Aorta (tissue), 5 donors: Measurements from ENCODE around the gene KRT83. TPM values are rescaled to one million over a fixed set of nuclear protein-coding genes. Genes with fewer than 3 reads are reported as not detected.
A peak's percentile ranks its signal among the peaks of the same experiment; 100 is the strongest.

Experiments
- ATAC-seq: fragments of 200-7000 bp; cut with Tn5 transposase; one replicate; pipeline ENCODE4 v1.9.1; 2022; ENCODE audit warnings: moderate library complexity; ENCODE audit not compliant: low FRiP score
- DNase-seq, 2 donors: peaks; one replicate each; pipeline ENCODE4 v3.0.0-alpha.2; 2020
- H3K27ac ChIP-seq, 2 donors: one replicate each; pipeline ENCODE4 v1.5.1; 2013; ENCODE audit warnings: low read length in 2 of 2, mild to moderate bottlenecking in 2 of 2, moderate library complexity in 2 of 2, control low read depth in 1 of 2, inconsistent platforms in 1 of 2, low read depth in 1 of 2
- H3K27me3 ChIP-seq, 2 donors: one replicate each; pipeline ENCODE4 v1.6.1; 2013; ENCODE audit warnings: control low read depth in 1 of 2, low read length in 1 of 2, mild to moderate bottlenecking in 1 of 2, moderate library complexity in 1 of 2; ENCODE audit not compliant: insufficient read depth in 2 of 2, control insufficient read depth in 1 of 2
- H3K36me3 ChIP-seq, 2 donors: one replicate each; pipeline ENCODE4 v1.6.1; 2013; ENCODE audit warnings: control low read depth in 1 of 2, low read length in 1 of 2, mild to moderate bottlenecking in 1 of 2; ENCODE audit not compliant: insufficient read depth in 2 of 2, control insufficient read depth in 1 of 2
- H3K4me1 ChIP-seq, 2 donors: one replicate each; pipeline ENCODE4 v1.6.1; 2013; ENCODE audit warnings: low read length in 2 of 2, control low read depth in 1 of 2, mild to moderate bottlenecking in 1 of 2, moderate library complexity in 1 of 2; ENCODE audit not compliant: insufficient read depth in 2 of 2, control insufficient read depth in 1 of 2
- H3K4me3 ChIP-seq, 2 donors: one replicate each; pipeline ENCODE4 v1.5.1; 2013; ENCODE audit warnings: low read length in 2 of 2, control low read depth in 1 of 2, mild to moderate bottlenecking in 1 of 2
- H3K9me3 ChIP-seq: one replicate; pipeline ENCODE4 v1.6.1; 2013; ENCODE audit warnings: mild to moderate bottlenecking, low read length; ENCODE audit not compliant: control insufficient read depth
- WGBS, 2 donors: extraction: QIAGEN DNeasy Blood & Tissue Kit; methylation state at CpG; one replicate each; pipeline ENCODE4 v1.1.7; 2013; 5-methylcytosine and 5-hydroxymethylcytosine counted together
- intact Hi-C, 2 donors: fragments of 100-400 bp; cut with DNase I; formaldehyde crosslinking; loops; one replicate each; pipeline versions ENCODE4 v1.14.2 to v1.15.0; 2022
- polyA plus RNA-seq, 2 donors: library from polyadenylated mRNA; stranded (reverse); fragments of 200-250 nt; gene quantifications; one replicate each; pipeline ENCODE4 v1.2.3, GENCODE V29; 2013
- total RNA-seq, 2 donors: library from RNA; stranded (reverse); fragmentation: NEBNext Ultra II Directional; extraction: Animal tissue kit (Norgen Biotek cat#: 25700); gene quantifications; one replicate each; pipeline ENCODE4 v1.2.1, GENCODE V29; 2021
- donor health status: healthy with polysubstance abuse.
- donor health status: Bipolar disorder and iron deficiency.
- donor health status: DM: no; HTN: no; CAD: no.
- donor health status: DM: no; HTN: no; CAD: no.
- donor health status: DM: yes; HTN: yes; CAD: no.

KRT83 gene
- total and polyA plus RNA-seq, 4 donors = not detected

DNA sequence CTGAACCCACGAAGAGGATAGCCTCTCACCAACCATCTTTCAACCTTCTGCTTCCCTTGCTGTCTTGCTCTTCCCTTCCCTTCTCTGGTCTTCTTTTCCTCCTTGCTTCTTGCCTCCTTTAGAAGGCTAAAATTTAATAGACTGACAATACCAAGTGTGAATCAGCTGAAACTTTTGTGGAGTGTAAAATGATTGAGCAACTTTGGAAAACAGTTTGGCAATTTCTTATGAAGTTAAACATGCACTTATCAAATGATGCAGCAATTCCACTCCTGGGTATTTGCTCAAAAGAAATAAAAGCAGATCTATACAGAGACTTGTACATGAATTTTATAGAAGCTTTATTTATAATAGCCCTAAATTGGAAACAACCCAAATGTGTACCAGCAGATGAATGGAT is 50.0 kb downstream of the KRT83 start:
- ATAC-seq = no peak
- 89 to 100% methylated on average over 1 of the region's 1 CpG for WGBS, 2 donors
- no peak overlapping the region for H3K27ac ChIP-seq
- no peaks in the 10 kb centered on the region for H3K27me3 ChIP-seq
- no peak for DNase-seq
- no peak overlapping the region for H3K4me3 ChIP-seq
- intact Hi-C loops = no loop called here
- no peaks in the 10 kb centered on the region for H3K4me1 ChIP-seq
- no peaks in the 10 kb centered on the region for H3K9me3 ChIP-seq
- H3K36me3 ChIP-seq = no peaks in the 10 kb centered on the region

- ATAC-seq (no peak), DNase-seq (peak in 1 of 2 donors; percentile 46)
- Histone ChIP-seq H3K4me1 (no peaks in the 10 kb centered on the region), H3K27me3 (no peaks in the 10 kb centered on the region), H3K36me3 (no peaks in the 10 kb centered on the region), H3K4me3 (no peak overlapping the region), H3K9me3 (no peaks in the 10 kb centered on the region), H3K27ac (no peak overlapping the region)
- 84 to 90% methylated on average over 6 of the region's 6 CpGs for WGBS, 2 donors
- intact Hi-C loops = no loop called here
These were observed 50.6 kb downstream of the KRT83 start for GRCh38 chr12:52270541-52271070.

DNA sequence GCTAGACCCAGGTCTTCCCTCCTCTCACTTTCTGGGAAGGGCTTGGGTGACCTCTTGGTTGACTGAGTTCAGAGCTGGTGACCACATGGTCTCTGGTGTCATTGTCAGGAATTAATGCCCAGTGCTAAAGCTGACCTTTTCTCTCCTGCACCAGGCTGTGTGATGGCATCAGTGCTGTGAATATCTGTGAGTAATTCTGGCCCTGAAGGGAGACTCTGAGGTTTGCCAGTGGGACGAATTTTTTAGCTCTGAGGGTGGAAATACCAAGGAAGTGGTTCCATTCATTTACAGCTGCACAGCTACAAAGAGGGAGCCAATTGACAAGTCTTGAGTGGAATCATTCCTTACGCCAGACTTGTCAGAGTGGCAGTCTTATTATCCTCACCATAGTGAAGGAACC is 53.0 kb downstream of the KRT83 start:
- no peaks in the 10 kb centered on the region for H3K36me3 ChIP-seq
- H3K4me3 ChIP-seq = no peak overlapping the region
- no peak for ATAC-seq
- H3K9me3 ChIP-seq = no peaks in the 10 kb centered on the region
- H3K4me1 ChIP-seq = no peaks in the 10 kb centered on the region
- H3K27ac ChIP-seq = peak overlapping the region in 1 of 2 donors; percentile 0
- 21 to 35% methylated on average over 2 of the region's 2 CpGs for WGBS, 2 donors
- intact Hi-C loops = no loop called here
- no peaks in the 10 kb centered on the region for H3K27me3 ChIP-seq
- no peak for DNase-seq

GRCh38 chr12:52267699-52268098 is 53.5 kb downstream of the KRT83 start:
- no peaks in the 10 kb centered on the region for H3K9me3 ChIP-seq
- intact Hi-C loops = no loop called here
- no peak overlapping the region for H3K4me3 ChIP-seq
- no peaks in the 10 kb centered on the region for H3K4me1 ChIP-seq
- peak overlapping the region in 1 of 2 donors; percentile 0 for H3K27ac ChIP-seq
- no peaks in the 10 kb centered on the region for H3K36me3 ChIP-seq
- H3K27me3 ChIP-seq = no peaks in the 10 kb centered on the region
- 88% methylated on average over 3 of the region's 3 CpGs for WGBS, 2 donors
- ATAC-seq = no peak
- DNase-seq = no peak

GRCh38 chr12:52267266-52267665 is 53.9 kb downstream of the KRT83 start:
- DNase-seq (peak in 1 of 2 donors; percentile 24), ATAC-seq (no peak)
- no peak overlapping the region for H3K4me3 ChIP-seq
- no peak overlapping the region for H3K27ac ChIP-seq
- H3K4me1 ChIP-seq = no peaks in the 10 kb centered on the region
- no peaks in the 10 kb centered on the region for H3K9me3 ChIP-seq
- WGBS, 2 donors = 96 to 97% methylated on average over 3 of the region's 3 CpGs
- no peaks in the 10 kb centered on the region for H3K36me3 ChIP-seq
- H3K27me3 ChIP-seq = no peaks in the 10 kb centered on the region
- intact Hi-C loops = no loop called here

GRCh38 chr12:52266514-52266913 is 54.7 kb downstream of the KRT83 start:
- intact Hi-C loops = no loop called here
- Histone ChIP-seq H3K36me3 (no peaks in the 10 kb centered on the region), H3K27ac (no peak overlapping the region), H3K4me3 (no peak overlapping the region), H3K27me3 (no peaks in the 10 kb centered on the region), H3K4me1 (no peaks in the 10 kb centered on the region), H3K9me3 (no peaks in the 10 kb centered on the region)
- WGBS, 2 donors = 94 to 99% methylated on average over 2 of the region's 2 CpGs
- ATAC-seq (no peak), DNase-seq (no peak)

- Histone ChIP-seq H3K9me3 (no peaks in the 10 kb centered on the region), H3K36me3 (no peaks in the 10 kb centered on the region), H3K27me3 (no peaks in the 10 kb centered on the region), H3K4me1 (no peaks in the 10 kb centered on the region), H3K27ac (no peak overlapping the region), H3K4me3 (no peak overlapping the region)
- no peak for ATAC-seq
- WGBS, 2 donors = 79 to 86% methylated on average over 2 of the region's 2 CpGs
- intact Hi-C loops = no loop called here
- DNase-seq = no peak
These were observed 56.8 kb downstream of the KRT83 start for GRCh38 chr12:52264435-52264825.

Other genes with a start within 250 kb of the KRT83 start
- under 1 TPM in 1 of 2 donors, not detected in 1; 0.84 TPM for gene SMIM41, start 241.7 kb downstream of the KRT83 start, total RNA-seq
- gene SMIM41, start 241.7 kb downstream of the KRT83 start, polyA plus RNA-seq = not detected
- under 1 TPM; 0.12 to 0.71 TPM for gene KRT80, start 129.4 kb downstream of the KRT83 start, total RNA-seq
- gene KRT80, start 129.4 kb downstream of the KRT83 start, polyA plus RNA-seq = under 1 TPM in 1 of 2 donors, not detected in 1; 0.20 TPM
- gene KRT7, start 88.2 kb downstream of the KRT83 start, total RNA-seq = 10 to 100 TPM in 1 of 2 donors, 1 to 10 TPM in 1; 8.7 to 17.3 TPM
- gene KRT7, start 88.2 kb downstream of the KRT83 start, polyA plus RNA-seq = 100 to 1,000 TPM in 1 of 2 donors, 10 to 100 TPM in 1; 82.6 to 110 TPM
- gene KRT86, start 46.8 kb downstream of the KRT83 start, total RNA-seq = under 1 TPM; 0.39 to 0.45 TPM
- 1 to 10 TPM; 2.1 to 3.2 TPM for gene KRT86, start 46.8 kb downstream of the KRT83 start, polyA plus RNA-seq
- gene KRT81, start 29.9 kb downstream of the KRT83 start, total RNA-seq = under 1 TPM in 1 of 2 donors, not detected in 1; 0.45 TPM
- 1 to 10 TPM in 1 of 2 donors, not detected in 1; 2.9 TPM for gene KRT81, start 29.9 kb downstream of the KRT83 start, polyA plus RNA-seq
- gene KRT85, start 46.1 kb upstream of the KRT83 start, total RNA-seq = not detected
- not detected for gene KRT85, start 46.1 kb upstream of the KRT83 start, polyA plus RNA-seq
- not detected for gene KRT84, start 64.3 kb upstream of the KRT83 start, total RNA-seq
- gene KRT84, start 64.3 kb upstream of the KRT83 start, polyA plus RNA-seq = not detected
- not detected for gene KRT82, start 84.9 kb upstream of the KRT83 start, total RNA-seq
- not detected for gene KRT82, start 84.9 kb upstream of the KRT83 start, polyA plus RNA-seq
- not detected for gene KRT75, start 113.0 kb upstream of the KRT83 start, total RNA-seq
- gene KRT75, start 113.0 kb upstream of the KRT83 start, polyA plus RNA-seq = not detected
- not detected for gene KRT6B, start 130.7 kb upstream of the KRT83 start, total RNA-seq
- gene KRT6B, start 130.7 kb upstream of the KRT83 start, polyA plus RNA-seq = under 1 TPM in 1 of 2 donors, not detected in 1; 0.18 TPM
- gene KRT6C, start 152.4 kb upstream of the KRT83 start, total RNA-seq = not detected
- gene KRT6C, start 152.4 kb upstream of the KRT83 start, polyA plus RNA-seq = under 1 TPM; 0.08 to 0.25 TPM
- not detected for gene KRT6A, start 171.9 kb upstream of the KRT83 start, total RNA-seq
- gene KRT6A, start 171.9 kb upstream of the KRT83 start, polyA plus RNA-seq = 1 to 10 TPM in 1 of 2 donors, under 1 TPM in 1; 0.38 to 1.8 TPM
- under 1 TPM in 1 of 2 donors, not detected in 1; 0.87 TPM for gene KRT5, start 199.0 kb upstream of the KRT83 start, total RNA-seq
- 1 to 10 TPM; 1.4 to 2.4 TPM for gene KRT5, start 199.0 kb upstream of the KRT83 start, polyA plus RNA-seq
- gene KRT71, start 231.7 kb upstream of the KRT83 start, total RNA-seq = not detected
- not detected for gene KRT71, start 231.7 kb upstream of the KRT83 start, polyA plus RNA-seq